ENCODE measurements around the gene AP5Z1.

AP5Z1 gene

DNA sequence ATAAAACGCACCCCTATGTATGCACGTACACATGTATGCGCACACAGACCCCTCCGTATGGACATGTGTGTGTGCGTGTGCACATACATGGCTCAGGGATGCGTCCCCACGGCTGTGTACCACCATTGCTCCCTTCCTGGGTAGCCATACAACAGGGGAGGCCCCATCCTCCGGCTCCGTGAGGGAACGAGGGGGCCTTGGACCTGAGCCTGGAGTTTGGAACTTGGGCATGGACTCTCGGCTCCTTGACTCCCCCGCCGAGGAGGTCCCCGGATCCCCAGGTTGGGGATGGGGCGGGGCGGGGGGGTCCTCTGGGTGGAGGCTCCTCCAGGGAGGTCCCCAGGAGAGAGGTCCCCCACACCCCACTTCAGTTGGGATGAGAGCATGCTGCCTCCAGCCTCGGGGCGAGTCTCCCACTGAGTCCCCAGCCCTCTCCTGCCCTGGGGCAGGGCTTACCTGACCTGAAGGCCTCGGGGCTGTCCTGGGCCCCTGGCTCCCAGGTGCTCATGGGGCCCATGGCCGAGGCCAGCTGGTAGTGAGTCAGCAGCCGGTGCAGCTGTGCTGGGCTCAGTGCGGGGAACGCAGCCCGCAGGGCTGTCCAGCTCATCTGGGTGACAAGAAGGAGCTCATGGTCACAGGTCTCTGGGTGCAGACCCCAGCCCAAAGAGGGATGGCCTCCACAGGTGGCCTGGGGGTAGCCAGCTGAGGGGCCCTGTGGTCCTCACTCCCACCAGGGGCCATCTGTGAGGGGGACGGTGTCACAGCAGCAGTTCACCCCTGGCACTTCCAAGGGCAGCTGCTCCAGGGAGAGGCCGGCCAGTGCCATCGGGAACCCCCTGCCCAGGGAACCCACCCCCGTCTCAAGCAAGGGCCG is 29.9 kb downstream of the AP5Z1 start:
- no peak for DNase-seq

DNA sequence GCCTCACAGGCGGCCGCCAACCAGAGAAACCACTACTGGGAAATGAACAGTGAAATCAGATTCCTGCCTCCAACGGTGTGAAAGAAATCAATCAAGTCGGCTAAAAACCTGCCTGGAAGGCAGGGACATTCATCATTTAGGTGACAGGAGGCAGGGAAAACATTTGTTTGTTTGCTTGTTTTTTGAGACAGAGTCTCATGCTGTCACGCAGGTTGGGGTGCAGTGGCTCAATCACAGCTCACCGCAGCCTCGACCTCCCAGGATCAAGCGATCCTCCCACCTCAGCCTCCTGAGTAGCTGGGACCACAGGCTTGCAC is 30.5 kb downstream of the AP5Z1 start:
- DNase-seq, result no peak

GRCh38 chr7:4806983-4807597 is 31.7 kb downstream of the AP5Z1 start:
- no peak for DNase-seq

- DNase-seq, result no peak
Measured at GRCh38 chr7:4807598-4808016, 32.2 kb downstream of the AP5Z1 start.

DNA sequence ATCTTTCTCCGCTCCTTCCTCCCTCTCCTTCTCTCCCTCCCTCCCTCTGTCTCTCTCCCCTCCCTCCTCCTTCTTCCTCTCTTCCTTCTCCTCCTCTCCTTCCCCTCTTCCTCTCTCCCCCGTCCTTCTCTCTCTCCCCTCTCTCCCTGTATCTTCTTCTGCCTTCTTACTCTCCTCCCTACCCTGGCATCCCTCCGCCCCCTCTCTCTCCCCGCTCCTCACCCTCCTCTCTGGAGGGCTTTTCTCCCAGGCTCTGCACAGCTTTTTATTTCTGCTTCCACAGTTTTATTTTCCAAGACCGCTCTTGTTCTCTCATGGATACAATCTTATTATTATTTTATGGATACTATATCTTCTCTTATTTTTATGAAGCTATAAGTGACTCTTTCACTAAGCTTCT is 32.6 kb downstream of the AP5Z1 start:
- DNase-seq, result no peak

DNA sequence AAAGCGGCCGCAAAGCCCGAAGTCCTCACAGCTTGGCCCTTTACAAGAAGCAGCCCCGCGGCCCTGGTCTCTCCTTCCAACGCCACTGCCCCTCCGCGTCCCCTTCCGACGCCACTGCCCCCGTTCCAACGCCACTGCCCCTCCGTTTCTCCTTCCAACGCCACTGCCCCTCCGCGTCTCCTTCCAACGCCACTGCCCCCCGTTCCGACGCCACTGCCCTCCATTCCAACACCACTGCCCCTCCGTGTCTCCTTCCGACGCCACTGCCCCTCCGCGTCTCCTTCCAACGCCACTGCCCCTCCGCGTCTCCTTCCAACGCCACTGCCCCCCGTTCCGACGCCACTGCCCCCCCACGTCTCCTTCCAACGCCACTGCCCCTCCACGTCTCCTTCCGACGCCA is 33.1 kb downstream of the AP5Z1 start:
- DNase-seq, result no peak

DNA sequence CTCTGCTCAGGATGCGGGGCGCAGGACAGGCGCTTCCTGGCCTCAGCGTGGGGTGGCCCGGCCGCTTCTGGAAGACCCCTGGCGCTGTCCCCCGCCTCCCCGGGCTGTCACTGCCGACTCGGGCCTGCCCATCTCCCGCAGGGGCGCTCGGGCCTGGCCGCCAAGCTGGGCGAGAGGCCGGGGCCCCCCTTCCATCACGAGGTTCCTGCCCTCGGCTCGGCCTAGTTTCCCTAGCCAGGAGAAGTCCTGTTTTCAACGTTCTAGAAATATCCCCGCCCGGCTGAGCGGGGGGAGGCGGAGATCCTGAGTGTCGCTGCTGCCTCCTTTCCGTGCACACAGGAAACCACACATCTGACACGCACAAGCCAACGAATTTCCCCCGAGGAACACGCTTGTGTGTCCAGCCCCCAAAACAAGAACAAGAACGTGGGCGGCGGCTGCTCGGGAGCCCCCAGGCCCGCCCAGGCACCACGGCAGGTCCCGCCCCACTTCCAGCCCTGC is 33.7 kb downstream of the AP5Z1 start:
- DNase-seq, result no peak

GRCh38 chr7:4809666-4810065 is 34.2 kb downstream of the AP5Z1 start:
- DNase-seq, result no peak

DNA sequence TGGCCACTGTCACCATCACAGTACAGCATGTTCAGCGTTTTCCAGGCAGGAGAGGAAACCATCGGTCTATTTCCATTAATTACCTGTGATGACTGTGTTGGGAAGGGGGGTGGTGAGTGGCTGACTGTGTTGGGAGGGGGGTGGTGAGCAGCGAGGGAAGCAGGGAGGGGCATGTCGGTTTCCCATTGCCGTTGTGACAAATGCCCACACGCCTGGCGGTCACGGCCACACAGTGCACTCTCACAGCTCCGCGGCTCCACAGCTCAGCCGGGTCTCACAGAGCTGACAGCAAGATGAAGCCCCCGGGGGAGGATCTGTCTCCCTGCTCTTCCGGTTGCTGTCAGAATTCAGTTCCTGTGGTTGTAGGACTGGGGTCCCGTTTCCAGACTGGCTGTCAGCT is 39.0 kb downstream of the AP5Z1 start:
- DNase-seq, result no peak

DNA sequence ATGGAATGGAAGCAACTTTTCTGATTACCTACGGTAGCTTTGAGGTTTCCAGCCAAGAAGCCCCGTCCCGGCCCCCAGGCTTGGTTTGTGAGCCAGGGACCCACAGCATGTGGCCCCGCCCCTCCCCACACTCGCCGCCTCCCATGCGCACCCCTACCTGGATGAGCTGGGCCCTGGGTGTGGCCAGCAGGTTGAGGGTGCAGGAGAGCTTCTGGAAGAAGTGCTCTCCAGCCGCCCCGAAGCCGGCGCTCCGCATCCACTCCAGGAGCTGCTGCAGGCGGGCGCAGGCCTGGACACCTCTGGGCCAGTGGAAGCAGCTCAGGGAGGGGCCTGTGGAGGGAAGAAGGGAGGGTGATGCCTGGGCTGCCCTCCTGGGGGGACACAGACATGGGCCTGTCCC is 39.7 kb downstream of the AP5Z1 start:
- no peak for DNase-seq

GRCh38 chr7:4815609-4816418 is 40.4 kb downstream of the AP5Z1 start:
- DNase-seq, result no peak

GRCh38 chr7:4816419-4817080 is 41.1 kb downstream of the AP5Z1 start:
- no peak for DNase-seq

DNA sequence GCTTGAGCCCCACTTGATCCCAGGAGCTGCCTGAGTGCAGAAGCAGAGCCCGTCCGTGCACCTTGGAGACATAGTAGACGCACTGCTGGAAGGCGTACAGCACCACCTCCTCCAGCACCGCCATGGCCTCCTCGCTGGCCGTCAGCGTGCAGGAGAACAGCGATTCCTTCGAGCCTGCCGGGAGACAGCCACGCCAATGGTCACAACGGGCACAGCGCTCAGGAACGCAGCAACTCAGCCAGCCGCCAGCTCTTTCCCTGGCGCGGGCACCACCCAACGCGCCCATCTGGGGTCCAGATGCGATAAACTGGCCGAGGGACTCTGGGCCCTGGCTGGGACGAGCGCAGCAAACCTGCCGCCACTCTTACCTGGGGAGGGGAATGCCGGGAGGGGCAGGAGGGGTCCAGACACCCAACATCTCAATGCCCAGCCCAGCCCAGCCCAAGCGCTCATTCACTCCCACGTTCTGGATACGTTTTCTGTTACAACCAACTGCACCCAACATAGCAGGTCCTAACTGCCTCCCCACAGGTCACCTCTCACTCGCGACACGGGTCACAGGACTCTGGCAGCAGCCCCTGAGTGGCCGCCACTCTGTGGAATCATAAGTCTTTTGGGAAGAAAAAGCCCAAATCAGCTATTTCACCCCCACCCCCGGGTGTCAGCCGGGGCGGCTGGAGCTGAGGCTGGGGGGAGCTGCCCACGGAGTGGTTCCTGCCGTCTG is 41.9 kb downstream of the AP5Z1 start:
- DNase-seq, result no peak

- no peak for DNase-seq
Measured at GRCh38 chr7:4818000-4818794, 42.8 kb downstream of the AP5Z1 start.

DNA sequence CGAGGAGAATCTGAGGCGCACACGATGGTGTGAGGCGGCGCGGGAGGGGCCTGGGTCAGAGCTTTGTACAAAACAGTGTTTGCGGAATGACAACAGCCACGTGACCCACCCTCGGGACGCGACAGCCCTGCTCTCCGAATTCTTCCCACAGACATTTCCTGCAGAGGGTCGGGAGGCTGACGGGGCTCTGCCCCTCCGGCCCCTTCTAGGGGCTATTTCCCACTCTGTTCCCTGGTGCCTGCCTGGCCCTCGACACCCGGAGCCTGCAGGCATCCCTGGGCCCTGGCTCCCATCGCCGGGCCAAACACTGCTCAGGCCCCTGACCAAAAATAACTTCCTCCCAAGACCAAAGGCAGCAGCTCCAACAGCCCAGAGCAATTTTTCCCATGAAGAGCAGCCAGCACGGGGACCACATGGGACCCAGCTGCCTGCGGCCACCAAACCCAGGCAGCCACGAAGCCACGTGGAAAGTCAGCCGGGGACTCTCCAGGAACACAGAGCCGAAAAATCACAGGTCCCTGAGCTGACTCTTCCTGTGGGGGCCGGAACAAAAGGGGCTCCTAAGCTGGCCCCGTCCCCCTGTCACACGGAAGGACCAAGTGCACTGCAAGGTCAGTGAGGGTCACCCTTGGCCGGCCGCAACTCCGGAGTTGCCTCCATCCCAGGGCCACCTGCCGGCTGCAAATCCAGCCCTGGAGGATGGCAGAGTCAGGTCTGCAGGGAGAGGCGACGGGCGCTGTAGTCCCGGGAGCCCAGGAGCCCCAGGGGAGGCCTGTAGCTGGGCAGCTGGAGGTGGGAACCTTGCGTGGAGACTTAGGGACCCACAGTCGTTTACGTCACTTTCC is 44.4 kb downstream of the AP5Z1 start:
- no peak for DNase-seq

GRCh38 chr7:4820405-4820966 is 45.1 kb downstream of the AP5Z1 start:
- no peak for DNase-seq

- no peak for DNase-seq
Measured at GRCh38 chr7:4820967-4821471, 45.6 kb downstream of the AP5Z1 start.

GRCh38 chr7:4822677-4823076 is 47.3 kb downstream of the AP5Z1 start:
- DNase-seq, result no peak

- no peak for DNase-seq
Measured at GRCh38 chr7:4823441-4824119, 48.2 kb downstream of the AP5Z1 start.
